GM13977 (cell line): Measurements from ENCODE around the gene HIVEP3.

Source experiments
- DNase-seq: peaks from one replicate; pipeline ENCODE4 v3.0.0; 2012; ENCODE audit warnings: low spot score
- in situ Hi-C: fragments of 300-500 bp; cut with MboI; formaldehyde crosslinking; loops from one replicate; pipeline ENCODE4 v1.12.0; 2022; ENCODE audit warnings: low sequenced_read_pairs, low pct_unique_long_range_greater_than_20kb, mixed read lengths, inconsistent platforms; ENCODE audit not compliant: unreplicated experiment
- TF ChIP-seq, protein P1 (sequence below): IDR thresholded peaks from 2 replicates; pipeline ENCODE4 v1.5.1; 2012; ENCODE audit warnings: mild to moderate bottlenecking, control low read depth; ENCODE audit not compliant: insufficient read depth; ENCODE audit errors: extremely low read depth, missing control alignments

Gene HIVEP3

DNA sequence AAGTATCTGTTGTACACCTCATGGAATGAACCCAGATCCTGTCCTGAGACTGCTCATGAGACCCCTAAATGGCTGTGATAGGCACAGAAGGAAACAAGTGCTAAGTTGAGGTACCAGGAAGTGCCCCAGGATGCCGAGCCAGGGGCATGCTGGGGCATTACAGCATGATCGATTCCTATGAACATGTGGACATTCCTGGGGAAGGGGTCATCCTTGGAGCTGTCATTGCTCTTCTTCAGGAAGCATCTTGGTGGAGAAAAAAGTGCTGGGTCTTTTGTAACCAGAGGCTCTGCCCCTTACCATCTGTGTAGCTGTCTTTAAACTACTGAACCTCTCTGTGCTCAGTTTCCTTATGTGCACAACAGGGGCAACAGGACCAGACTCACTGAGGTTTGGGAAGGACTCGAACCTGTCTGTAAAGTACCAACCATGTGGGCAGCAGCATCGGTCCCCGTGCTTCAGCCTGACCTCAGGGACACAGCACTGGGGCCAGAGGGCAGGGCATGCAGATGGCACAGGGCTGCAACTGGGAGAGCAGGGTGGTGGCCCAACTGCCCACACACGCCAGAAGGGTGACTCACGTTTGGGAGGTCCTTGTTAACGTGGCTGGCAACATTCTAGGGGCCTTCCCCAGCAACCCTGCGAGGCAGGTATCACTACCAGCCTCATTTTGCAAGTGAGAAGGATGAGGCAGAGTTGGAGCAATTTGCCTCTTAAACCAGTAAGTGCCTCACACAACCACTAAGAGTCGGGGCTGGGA, 291.9 kb downstream of the HIVEP3 start:
- DNase-seq, result no peak
- in situ Hi-C loops, result no loop called here
- TF ChIP-seq, protein P1, sequence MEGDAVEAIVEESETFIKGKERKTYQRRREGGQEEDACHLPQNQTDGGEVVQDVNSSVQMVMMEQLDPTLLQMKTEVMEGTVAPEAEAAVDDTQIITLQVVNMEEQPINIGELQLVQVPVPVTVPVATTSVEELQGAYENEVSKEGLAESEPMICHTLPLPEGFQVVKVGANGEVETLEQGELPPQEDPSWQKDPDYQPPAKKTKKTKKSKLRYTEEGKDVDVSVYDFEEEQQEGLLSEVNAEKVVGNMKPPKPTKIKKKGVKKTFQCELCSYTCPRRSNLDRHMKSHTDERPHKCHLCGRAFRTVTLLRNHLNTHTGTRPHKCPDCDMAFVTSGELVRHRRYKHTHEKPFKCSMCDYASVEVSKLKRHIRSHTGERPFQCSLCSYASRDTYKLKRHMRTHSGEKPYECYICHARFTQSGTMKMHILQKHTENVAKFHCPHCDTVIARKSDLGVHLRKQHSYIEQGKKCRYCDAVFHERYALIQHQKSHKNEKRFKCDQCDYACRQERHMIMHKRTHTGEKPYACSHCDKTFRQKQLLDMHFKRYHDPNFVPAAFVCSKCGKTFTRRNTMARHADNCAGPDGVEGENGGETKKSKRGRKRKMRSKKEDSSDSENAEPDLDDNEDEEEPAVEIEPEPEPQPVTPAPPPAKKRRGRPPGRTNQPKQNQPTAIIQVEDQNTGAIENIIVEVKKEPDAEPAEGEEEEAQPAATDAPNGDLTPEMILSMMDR, result no peak

DNA sequence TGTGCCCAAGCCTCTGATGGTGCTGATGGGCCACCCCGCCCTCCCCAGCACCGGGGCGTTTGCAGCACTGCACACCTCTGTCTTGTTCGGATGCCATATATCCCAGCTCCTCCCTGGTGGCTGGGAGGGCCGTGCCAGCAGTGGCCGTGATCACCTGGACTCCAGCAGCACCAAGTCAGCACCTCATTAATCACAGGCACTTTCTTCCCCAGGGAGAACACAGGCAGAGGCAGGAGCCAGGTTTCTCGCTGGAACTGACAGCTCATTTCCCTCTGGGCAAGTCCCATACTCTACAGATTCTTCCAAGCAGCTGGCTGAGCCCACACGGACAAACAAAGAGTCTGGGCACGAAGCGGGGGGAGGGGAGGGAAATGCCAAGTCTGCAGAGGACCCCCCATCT, 292.6 kb downstream of the HIVEP3 start:
- in situ Hi-C loops, result no loop called here
- no peak for DNase-seq
- TF ChIP-seq, protein P1, result no peak

DNA sequence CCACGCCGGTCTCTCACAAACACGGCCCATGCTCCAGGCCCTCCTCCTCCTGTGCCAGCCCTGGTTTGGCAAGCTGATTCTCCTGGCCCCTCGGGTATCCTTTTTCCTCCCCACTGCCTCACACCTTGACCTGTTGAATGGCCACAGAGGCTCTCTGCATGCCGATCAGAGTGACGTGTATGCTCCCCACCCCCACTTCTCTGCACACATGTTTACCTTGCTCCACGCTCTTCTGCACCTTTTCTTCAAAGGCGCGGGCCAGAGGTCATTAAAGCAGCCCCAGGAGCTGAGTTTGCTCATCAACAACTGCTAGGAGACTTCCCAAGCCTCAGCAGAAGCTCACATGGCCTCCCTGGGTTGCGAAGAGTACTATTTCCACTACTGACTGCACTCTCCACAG, 295.0 kb downstream of the HIVEP3 start:
- DNase-seq, result peak; percentile 28
- in situ Hi-C loops, result no loop called here
- TF ChIP-seq, protein P1, result no peak

DNA sequence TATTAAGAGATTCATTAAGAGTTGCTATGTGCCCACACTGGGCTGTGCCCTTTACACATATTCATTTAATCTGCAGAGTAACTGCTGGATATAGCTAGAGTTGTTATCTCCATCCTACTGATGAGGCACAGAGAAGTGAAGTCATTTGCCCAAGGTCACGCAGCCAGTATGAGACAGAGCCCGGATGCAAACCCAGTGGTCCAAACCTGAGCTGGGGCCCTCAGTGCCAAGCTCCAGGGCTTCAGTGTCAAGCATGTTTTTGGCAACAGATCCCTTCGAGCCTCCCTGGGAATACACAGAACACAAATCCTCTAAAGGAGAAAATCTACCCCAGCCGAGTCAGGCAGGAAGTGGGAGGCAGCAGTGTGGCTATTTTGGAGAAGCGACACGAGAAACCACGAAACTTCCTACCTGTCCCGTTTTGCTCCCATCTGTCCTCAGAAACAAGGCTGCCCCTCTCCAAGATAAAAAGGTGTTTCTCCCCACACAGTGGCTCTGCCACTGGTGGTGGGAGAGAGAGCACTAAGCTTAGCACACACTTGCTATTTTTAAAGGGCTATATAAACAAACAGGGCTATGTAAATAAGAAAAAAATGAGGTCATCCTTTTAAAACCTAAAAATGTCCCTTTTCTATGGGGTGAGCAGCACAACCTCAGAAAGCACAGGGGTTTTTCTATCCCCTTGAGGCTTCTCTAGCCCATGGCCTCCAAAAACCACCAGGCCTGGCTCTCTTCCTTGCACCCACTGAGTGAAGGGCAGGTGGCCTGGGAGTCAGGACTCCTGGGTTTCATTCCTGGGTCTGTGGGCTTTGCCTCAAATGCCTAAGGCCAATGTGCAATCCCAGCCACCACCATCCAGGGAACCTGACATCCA, 295.6 kb downstream of the HIVEP3 start:
- peak; percentile 89 for DNase-seq
- TF ChIP-seq, protein P1, result no peak
- in situ Hi-C loops, result no loop called here

DNA sequence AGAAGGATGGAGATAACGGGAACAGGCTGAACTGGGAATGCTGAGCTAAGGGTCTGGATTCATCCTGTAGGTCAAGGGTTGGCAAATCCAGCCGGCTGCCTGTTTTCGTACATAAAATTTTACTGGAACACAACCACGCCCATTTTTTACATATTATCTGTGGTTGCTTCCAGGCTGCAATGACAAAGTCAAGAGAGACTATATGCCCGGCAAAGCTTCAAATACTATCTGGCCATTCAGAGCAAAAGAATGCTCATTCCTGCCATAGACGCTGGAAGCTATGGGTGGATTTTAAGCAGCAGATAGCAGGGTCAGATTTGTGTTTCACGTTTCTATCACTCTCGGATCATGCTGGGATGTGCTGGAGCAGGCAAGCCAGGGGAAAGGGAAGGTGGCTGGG, 296.3 kb downstream of the HIVEP3 start:
- in situ Hi-C loops, result no loop called here
- no peak for DNase-seq
- TF ChIP-seq, protein P1, result no peak

DNA sequence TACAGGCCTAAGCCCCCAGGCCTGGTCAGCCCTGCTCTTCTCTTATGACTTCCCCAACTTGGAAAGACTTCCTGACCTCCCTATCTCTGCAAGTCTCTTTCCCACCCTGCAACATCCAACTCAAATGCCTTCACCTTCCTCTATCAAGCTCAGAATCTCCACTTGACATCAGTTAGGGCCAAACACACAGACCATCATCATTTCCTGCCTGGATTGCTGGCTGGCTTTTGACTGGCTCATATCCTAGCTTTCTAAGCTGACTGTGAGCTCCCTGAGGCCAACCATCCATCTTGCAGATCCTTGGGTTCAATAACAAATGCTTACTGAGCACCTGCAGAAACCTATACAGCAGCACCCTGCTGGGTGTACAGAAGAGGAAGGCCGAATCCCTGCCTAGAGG, 296.9 kb downstream of the HIVEP3 start:
- in situ Hi-C loops, result no loop called here

More for the DNA sequence above, 296.9 kb downstream of the HIVEP3 start:
- TF ChIP-seq, protein P1, result no peak
- DNase-seq, result no peak
